NCI-H748 (cell line): ENCODE data around the gene GLRA2.
"Not testable (repeated sequence)": the region's sequence is repeated elsewhere in the genome, so short reads cannot be mapped to it uniquely, and the experiment has no call there.

ENCODE experiments used
- DNase-seq: peaks from one replicate; lab custom pipeline; 2025; ENCODE audit not compliant: unreplicated experiment; lab: John Stamatoyannopoulos, UW

GLRA2 gene

DNA sequence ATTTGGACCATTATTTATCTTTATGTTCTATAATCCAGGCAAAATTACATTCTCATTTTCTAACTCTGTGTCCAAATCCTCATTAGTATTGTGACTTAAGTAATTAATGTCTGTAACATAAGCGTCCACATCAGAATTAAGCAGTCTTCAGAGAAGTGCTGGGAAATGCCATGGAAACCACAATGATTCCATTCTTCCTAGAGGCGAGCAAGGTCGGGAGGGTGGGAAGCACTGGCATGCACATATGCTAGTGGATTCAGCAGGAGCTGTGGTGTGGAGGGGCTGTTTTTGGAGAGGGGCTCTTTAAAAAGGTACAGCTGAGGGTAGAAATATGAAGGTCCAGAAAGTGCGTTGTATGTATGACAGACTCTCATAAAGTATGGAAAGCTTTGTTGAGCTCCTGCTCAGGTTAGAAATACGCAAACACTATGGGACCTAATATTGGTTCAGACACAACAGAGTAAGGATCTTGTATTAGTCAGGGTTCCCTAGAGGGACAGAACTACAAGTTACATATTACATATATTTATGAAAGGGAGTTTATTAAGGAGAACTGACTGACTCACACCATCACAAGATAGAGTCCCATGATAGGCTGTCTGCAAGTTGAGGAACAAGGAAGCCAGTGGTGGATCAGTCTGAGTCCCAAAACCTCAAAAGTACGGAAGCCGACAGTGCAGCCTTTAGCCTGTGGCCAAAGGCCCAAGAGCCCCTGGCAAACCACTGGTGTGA is 61.5 kb downstream of the GLRA2 start:
- DNase-seq, result no peak

GRCh38 chrX:14591976-14592375 is 62.6 kb downstream of the GLRA2 start:
- DNase-seq, result no peak

- DNase-seq, result no peak
Observed at GRCh38 chrX:14594521-14594920, 65.2 kb downstream of the GLRA2 start.

- DNase-seq, result no peak
Observed at GRCh38 chrX:14598330-14598729, 69.0 kb downstream of the GLRA2 start.

DNA sequence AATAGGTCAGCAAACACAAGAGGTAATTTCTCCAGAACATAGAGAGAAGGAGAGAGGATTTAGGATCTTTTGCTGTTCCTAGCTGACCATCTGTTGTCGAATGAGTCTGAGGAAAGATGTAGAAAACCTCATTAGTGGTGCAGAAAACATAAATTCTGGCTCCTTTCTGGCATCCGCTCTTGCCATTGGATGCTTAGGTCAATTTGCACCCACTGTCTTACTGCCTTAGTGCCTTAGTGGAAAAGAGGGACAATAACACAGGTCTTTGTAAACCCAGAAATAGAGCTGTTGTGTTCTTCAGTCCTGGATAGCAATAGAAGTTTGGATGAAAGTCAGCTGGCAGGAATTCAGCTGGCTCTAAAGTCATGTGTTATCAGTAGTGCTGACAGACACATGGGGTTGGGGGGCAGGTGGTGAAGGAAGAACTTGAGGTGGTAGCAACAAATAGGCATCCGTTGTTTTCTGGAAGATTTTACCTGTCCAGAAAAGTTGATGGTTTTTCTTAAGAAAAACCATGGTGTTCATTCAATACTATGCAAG is 78.2 kb downstream of the GLRA2 start:
- DNase-seq, result no peak

- DNase-seq, result not testable (repeated sequence)
Observed at GRCh38 chrX:14612450-14612849, 83.1 kb downstream of the GLRA2 start.

DNA sequence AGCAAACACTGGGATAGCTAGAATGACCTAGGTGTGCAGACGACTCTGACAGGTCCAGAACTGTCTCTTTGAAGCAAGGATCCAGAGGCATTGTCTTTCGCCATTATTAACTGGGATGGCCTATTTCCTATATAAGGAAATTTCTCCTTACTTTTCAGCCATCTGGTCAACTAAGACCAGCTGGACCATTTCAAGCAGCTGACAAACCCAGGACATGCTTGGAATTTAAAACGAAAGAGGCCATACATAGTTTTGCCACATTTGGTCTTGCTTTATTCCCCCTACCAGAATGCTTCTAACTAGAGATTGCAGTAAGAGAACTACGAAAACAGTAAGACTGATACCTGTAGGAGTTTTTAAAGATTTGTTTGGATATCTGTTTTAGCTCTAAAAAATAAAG is 87.0 kb downstream of the GLRA2 start:
- no peak for DNase-seq

DNA sequence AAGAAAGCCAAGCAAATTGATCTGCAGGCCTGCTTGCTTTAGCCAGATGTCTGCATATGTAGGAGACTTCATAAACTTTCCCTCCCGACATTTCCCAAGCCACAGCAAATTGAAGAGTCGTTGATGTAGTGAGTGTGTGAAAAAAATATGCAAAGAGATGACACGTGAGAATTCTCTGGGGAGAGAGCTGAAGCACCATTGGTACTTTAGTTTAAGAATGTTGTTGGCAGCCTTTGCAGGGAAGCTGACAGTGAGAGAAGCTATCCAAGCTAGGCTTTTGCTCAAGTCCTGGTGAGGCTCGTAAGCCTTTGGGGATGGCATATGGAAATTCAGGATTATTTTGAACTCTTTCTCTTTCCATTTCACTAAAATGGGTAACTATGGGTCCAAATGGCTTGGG is 87.5 kb downstream of the GLRA2 start:
- DNase-seq, result no peak

GRCh38 chrX:14618177-14618965 is 89.0 kb downstream of the GLRA2 start:
- DNase-seq, result no peak

GRCh38 chrX:14630733-14631132 is 101.4 kb downstream of the GLRA2 start:
- peak; percentile 16 for DNase-seq

- no peak for DNase-seq
Observed at GRCh38 chrX:14641681-14642655, 112.6 kb downstream of the GLRA2 start.

DNA sequence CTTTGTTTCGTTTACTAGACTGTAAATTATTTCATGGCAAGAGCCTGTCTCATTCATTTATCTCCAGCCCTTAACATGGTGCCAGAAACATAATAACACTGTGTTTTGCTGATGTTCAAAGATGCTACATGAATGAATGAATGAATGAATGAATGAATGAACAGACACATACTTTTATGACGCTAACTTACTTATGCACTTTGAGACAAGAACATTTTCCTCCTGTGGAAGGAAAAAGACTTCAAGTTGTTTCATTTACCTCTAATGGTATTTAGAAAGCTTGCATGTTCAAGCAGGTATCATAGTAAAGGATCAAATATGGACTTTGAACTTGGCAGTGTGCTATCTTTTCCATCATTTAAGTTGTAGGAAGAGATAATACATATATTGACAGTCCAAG is 131.6 kb downstream of the GLRA2 start:
- no peak for DNase-seq

DNA sequence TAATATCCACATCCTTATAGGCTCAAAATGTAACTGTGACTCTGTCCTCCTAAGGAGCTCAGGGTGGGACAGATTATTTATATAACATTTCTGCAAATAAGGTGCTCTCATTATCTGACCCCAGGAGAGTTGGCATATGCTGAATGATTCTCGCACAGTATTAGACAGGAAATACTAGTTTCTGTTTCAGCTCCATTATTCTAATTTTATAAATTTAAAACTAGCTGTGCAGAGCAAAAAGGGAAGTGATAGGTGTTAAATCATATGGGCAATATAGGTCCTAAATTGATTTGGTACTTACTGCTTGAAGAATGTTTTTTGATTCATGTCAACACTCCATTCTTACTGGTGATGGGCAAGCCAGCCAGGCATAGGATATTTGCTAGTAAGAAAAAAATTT is 141.5 kb downstream of the GLRA2 start:
- no peak for DNase-seq

DNA sequence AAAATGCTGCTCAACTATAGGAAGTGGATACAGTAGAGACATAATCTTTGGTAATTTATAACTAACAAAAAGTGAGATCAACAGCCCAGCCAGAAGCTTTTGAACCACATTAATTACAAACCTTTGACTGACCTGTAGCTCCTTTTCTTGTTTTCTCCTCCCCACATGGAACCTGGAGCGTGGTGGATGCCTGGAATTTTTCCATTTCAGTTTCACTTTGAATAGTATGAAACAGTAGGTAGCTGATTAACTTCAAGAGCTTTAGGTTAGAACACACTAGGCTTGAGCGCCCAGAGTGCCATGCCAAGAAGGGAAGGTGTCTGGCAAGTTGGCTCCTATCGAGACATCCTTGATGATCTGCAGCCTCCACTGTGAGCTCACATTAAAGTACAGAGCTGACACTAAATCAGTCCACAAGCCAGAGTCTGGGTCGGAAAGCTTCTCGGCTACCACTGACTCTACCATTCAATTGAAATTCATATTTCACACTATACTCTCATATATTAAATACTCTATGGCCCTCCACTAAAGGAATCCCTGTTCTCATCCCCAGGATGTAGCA is 143.4 kb downstream of the GLRA2 start:
- DNase-seq, result no peak

DNA sequence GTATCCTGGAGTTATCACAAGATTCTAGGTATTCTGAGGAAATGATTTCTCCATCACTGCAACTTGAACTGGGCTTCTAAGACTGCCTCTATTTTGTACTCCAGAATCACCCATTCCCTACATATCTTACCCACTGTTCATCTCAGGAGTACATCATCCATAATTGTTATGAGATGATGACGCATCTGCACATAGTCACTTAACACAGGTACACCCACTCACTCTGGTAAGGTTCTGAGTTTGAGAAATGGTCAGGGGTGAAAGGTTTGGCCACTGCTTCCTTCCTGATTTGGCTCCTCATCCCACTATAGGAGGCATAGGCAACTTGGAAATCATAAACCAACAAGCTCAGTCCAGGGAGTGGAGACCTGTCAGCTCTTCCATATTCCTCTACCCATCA is 143.9 kb downstream of the GLRA2 start:
- DNase-seq, result no peak

GRCh38 chrX:14673764-14674163 is 144.4 kb downstream of the GLRA2 start:
- DNase-seq, result peak; percentile 24

GRCh38 chrX:14675500-14675899 is 146.2 kb downstream of the GLRA2 start:
- no peak for DNase-seq

DNA sequence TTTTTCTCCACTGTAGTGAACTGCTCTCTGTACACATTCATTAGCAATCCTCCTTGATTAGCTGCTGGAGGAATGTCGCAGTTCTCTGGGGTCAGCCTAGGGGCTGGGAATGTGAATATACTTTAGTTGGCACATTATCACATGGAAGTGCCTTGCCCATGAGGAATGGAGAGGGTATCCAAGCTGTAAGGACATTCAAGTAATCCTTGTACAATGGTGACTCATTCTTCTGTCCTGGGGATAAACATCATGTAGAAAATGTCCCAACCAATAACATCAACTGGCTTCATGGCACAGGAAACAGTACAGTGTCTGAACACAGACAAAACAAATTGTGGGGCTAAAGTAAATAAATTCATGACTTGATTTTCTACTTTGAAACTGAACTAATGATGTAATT is 147.1 kb downstream of the GLRA2 start:
- DNase-seq, result no peak

GRCh38 chrX:14688331-14688730 is 159.0 kb downstream of the GLRA2 start:
- not testable (repeated sequence) for DNase-seq

GRCh38 chrX:14690553-14690952 is 161.2 kb downstream of the GLRA2 start:
- DNase-seq, result no peak

DNA sequence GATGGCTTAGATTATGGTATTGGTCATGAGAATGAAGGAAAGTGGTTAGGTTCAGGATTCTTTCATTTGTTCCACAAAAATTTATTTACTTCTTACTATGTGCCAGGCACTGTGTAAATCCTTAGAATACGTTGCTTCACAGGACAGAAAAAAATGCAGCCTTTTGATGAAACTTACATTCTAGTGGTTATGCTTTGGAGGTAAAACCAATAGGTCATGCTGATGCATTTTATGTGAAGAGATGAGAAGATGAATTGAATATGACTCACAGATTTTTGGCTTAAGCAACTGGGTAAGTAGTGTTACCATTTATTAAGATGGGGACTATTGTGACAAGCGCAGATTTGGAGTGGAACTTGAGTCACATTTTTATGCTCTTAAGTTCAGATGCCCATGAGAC is 165.3 kb downstream of the GLRA2 start:
- no peak for DNase-seq
